IMR-90 (cell line): ENCODE data around the gene FLVCR2. TPM values are rescaled to one million over a fixed set of nuclear protein-coding genes. Genes with fewer than 3 reads are reported as not detected.

Experiments used
- ATAC-seq: fragments of 200-7000 bp; cut with Tn5 transposase; 2 replicates; pipeline ENCODE4 v1.9.1; 2020; ENCODE audit warnings: low read depth, mild to moderate bottlenecking, moderate library complexity
- BruUV-seq: library from RNA; stranded (reverse); fragments of 400-500 nt; replicated peaks from 2 replicates; lab custom pipeline; 2021; lab: Mats Ljungman, UMichigan
- CTCF ChIA-PET: fragments of 300-600 bp; formaldehyde crosslinking; extraction: SDS; loops from one replicate; lab custom pipeline; 2021; ENCODE audit warnings: antibody characterized with exemption; lab: Yijun Ruan, JAX
- POLR2A ChIA-PET: fragments of 300-600 bp; sonication (Branson Sonifier 250); formaldehyde crosslinking; loops from one replicate; lab custom pipeline; 2022; ENCODE audit warnings: antibody characterized with exemption; ENCODE audit not compliant: unreplicated experiment; lab: Charles Lee
- DNase-seq: peaks from one replicate; pipeline ENCODE4 v3.0.0; 2013
- H2AFZ ChIP-seq: replicated peaks from 2 replicates; pipeline ENCODE3; 2013; ENCODE audit warnings: low read length, mild to moderate bottlenecking; ENCODE audit not compliant: poor library complexity
- H2AK5ac ChIP-seq: 2 replicates; pipeline ENCODE4 v1.6.1; 2013; ENCODE audit warnings: low read depth, low read length, inconsistent platforms
- H2AK9ac ChIP-seq: replicated peaks from 2 replicates; pipeline ENCODE3; 2013; ENCODE audit warnings: mild to moderate bottlenecking, low read depth, low read length, moderate library complexity; ENCODE audit not compliant: poor library complexity
- H2BK120ac ChIP-seq: 2 replicates; pipeline ENCODE4 v1.6.1; 2013; ENCODE audit warnings: low read depth, low read length, inconsistent platforms
- H2BK15ac ChIP-seq: 3 replicates; pipeline ENCODE4 v1.6.1; 2013; ENCODE audit warnings: low read depth, low read length, inconsistent platforms
- H2BK20ac ChIP-seq: 2 replicates; pipeline ENCODE4 v1.6.1; 2013; ENCODE audit warnings: low read depth, mild to moderate bottlenecking, inconsistent platforms, low read length, moderate library complexity
- H2BK5ac ChIP-seq: 2 replicates; pipeline ENCODE4 v1.6.1; 2013; ENCODE audit warnings: mild to moderate bottlenecking, low read depth, low read length, inconsistent platforms; ENCODE audit not compliant: poor library complexity, severe bottlenecking
- H3K14ac ChIP-seq: replicated peaks from 2 replicates; pipeline ENCODE4 v1.6.1; 2013; ENCODE audit warnings: low read depth, low read length, inconsistent platforms
- H3K18ac ChIP-seq: 2 replicates; pipeline ENCODE4 v1.6.1; 2013; ENCODE audit warnings: low read depth, low read length, control low read depth
- H3K23ac ChIP-seq: 2 replicates; pipeline ENCODE4 v1.6.1; 2013; ENCODE audit warnings: low read depth, low read length, inconsistent platforms
- H3K27ac ChIP-seq: 2 replicates; pipeline ENCODE4 v1.5.1; 2013; ENCODE audit warnings: mild to moderate bottlenecking, control low read depth, low read length; ENCODE audit not compliant: insufficient read depth
- H3K27me3 ChIP-seq: 2 replicates; pipeline ENCODE4 v1.6.1; 2013; ENCODE audit warnings: low read length; ENCODE audit not compliant: control insufficient read depth, insufficient read depth
- H3K36me3 ChIP-seq: 2 replicates; pipeline ENCODE4 v1.6.1; 2013; ENCODE audit warnings: low read length, mixed read lengths; ENCODE audit not compliant: control insufficient read depth, insufficient read depth
- H3K4ac ChIP-seq: 2 replicates; pipeline ENCODE4 v1.6.1; 2013; ENCODE audit warnings: low read depth, low read length, inconsistent platforms
- H3K4me1 ChIP-seq: 2 replicates; pipeline ENCODE4 v1.6.1; 2013; ENCODE audit warnings: low read length, mixed read lengths; ENCODE audit not compliant: control insufficient read depth, insufficient read depth
- H3K4me2 ChIP-seq: 2 replicates; pipeline ENCODE4 v1.6.1; 2013; ENCODE audit warnings: low read depth, mild to moderate bottlenecking, control low read depth, low read length, moderate library complexity
- H3K4me3 ChIP-seq: 2 replicates; pipeline ENCODE4 v1.5.1; 2013; ENCODE audit warnings: low read depth, mild to moderate bottlenecking, control low read depth, low read length, moderate library complexity; ENCODE audit not compliant: insufficient read depth
- H3K56ac ChIP-seq: 2 replicates; pipeline ENCODE4 v1.6.1; 2013; ENCODE audit warnings: low read length, inconsistent platforms; ENCODE audit not compliant: insufficient read depth; ENCODE audit errors: extremely low read depth
- H3K79me1 ChIP-seq, 2 experiments: 2 replicates each; pipeline ENCODE4 v1.6.1; 2013; ENCODE audit warnings: low read length in 2 of 2, inconsistent platforms in 1 of 2, low read depth in 1 of 2
- H3K9ac ChIP-seq: 2 replicates; pipeline ENCODE4 v1.6.1; 2013; ENCODE audit warnings: low read depth, low read length, control low read depth
- H3K9me1 ChIP-seq: 2 replicates; pipeline ENCODE4 v1.6.1; 2013; ENCODE audit warnings: low read length, inconsistent platforms; ENCODE audit not compliant: insufficient read depth
- H3K9me3 ChIP-seq: 2 replicates; pipeline ENCODE4 v1.6.1; 2013; ENCODE audit warnings: low read length; ENCODE audit not compliant: control insufficient read depth, insufficient read depth
- H4K20me1 ChIP-seq: 2 replicates; pipeline ENCODE4 v1.6.1; 2013; ENCODE audit warnings: low read length, inconsistent platforms; ENCODE audit not compliant: insufficient read depth
- H4K5ac ChIP-seq: 2 replicates; pipeline ENCODE4 v1.6.1; 2013; ENCODE audit warnings: mild to moderate bottlenecking, low read depth, low read length, control low read depth
- H4K8ac ChIP-seq, 2 experiments: 2 replicates each; pipeline ENCODE4 v1.6.1; 2013; ENCODE audit warnings: low read depth in 2 of 2, low read length in 2 of 2, control low read depth in 1 of 2, inconsistent platforms in 1 of 2
- H4K91ac ChIP-seq: 2 replicates; pipeline ENCODE4 v1.6.1; 2013; ENCODE audit warnings: low read depth, low read length, inconsistent platforms; ENCODE audit not compliant: insufficient read depth
- BHLHE40 ChIP-seq: fragments of 150-350 bp; IDR thresholded peaks from 2 replicates; pipeline ENCODE4 v1.6.1; 2016; ENCODE audit warnings: mild to moderate bottlenecking, low read depth, low read length
- CTCF ChIP-seq: conservative IDR thresholded peaks from 2 replicates; pipeline ENCODE4 v1.5.1; 2012; ENCODE audit warnings: mild to moderate bottlenecking, low read depth, low read length, improper control_type of control experiment
- POLR2A ChIP-seq: IDR thresholded peaks from 2 replicates; pipeline ENCODE4 v1.6.1; 2012; ENCODE audit warnings: mild to moderate bottlenecking, low read depth, low read length
- RCOR1 ChIP-seq: IDR thresholded peaks from 2 replicates; pipeline ENCODE4 v1.6.1; 2012; ENCODE audit warnings: mild to moderate bottlenecking, low read length, improper control_type of control experiment; ENCODE audit not compliant: insufficient replicate concordance
- RFX5 ChIP-seq: IDR thresholded peaks from 2 replicates; pipeline ENCODE4 v1.8.0; 2012; ENCODE audit warnings: low read depth, mild to moderate bottlenecking, low read length, moderate library complexity
- SMC3 ChIP-seq: fragments of 150-350 bp; IDR thresholded peaks from 2 replicates; pipeline ENCODE4 v1.6.1; 2016; ENCODE audit warnings: low read depth, mild to moderate bottlenecking, antibody characterized with exemption, low read length, moderate library complexity
- WGBS, 2 experiments: methylation state at CpG; one replicate each; pipeline versions ENCODE4 v1.1.5 to v1.1.7; 2013; ENCODE audit warnings: missing lambda C conversion rate in 2 of 2; ENCODE audit not compliant: insufficient read length in 1 of 2; ENCODE audit errors: extremely low coverage in 2 of 2; 5-methylcytosine and 5-hydroxymethylcytosine counted together
- dilution Hi-C: fragments of 300-500 bp; cut with HindIII; formaldehyde crosslinking; loops from one replicate; pipeline ENCODE4 v1.14.3; 2018; ENCODE audit warnings: low sequenced_read_pairs; ENCODE audit not compliant: unreplicated experiment
- in situ Hi-C: fragments of 300-500 bp; cut with MboI; formaldehyde crosslinking; loops from 3 replicates; pipeline ENCODE4 v1.14.3; 2019; ENCODE audit warnings: low sequenced_read_pairs, inconsistent platforms, mixed read lengths
- intact Hi-C: fragments of 100-400 bp; cut with micrococcal nuclease; formaldehyde crosslinking; loops from 2 replicates; pipeline ENCODE4 v1.10.0; 2022
- polyA plus RNA-seq, 3 experiments: library from polyadenylated mRNA; depleted of rRNA; stranded (reverse); fragments of >200 nt; gene quantifications; 2 replicates each; pipeline ENCODE4 v1.2.3, GENCODE V29; 2012; ENCODE audit warnings: low replicate concordance in 1 of 3
- total RNA-seq: library from RNA; depleted of rRNA; stranded (reverse); fragments of >200 nt; gene quantifications from 2 replicates; pipeline ENCODE4 v1.2.3, GENCODE V29; 2012

The FLVCR2 gene
- total and polyA plus RNA-seq, 2 of the 4 experiments (the other 2 are of a cell fraction) = 0.94 to 1.4 TPM

GRCh38 chr14:75543253-75543652, 35.2 kb upstream of the FLVCR2 start:
- no peaks in the 10 kb centered on the region; the same call in 1 of the 2 replicates for H3K4me1 ChIP-seq
- no peak overlapping the region for H3K4me2 ChIP-seq
- no peak overlapping the region for H2BK20ac ChIP-seq
- no peak overlapping the region for H2AK5ac ChIP-seq
- no peak overlapping the region for H3K4me3 ChIP-seq
- H3K18ac ChIP-seq = no peak overlapping the region
- H3K36me3 ChIP-seq = no peaks in the 10 kb centered on the region
- H3K9ac ChIP-seq = no peak overlapping the region
- no peaks in the 10 kb centered on the region for H3K9me1 ChIP-seq
- no CpG with 5 or more reads among the region's 4 CpGs for WGBS, 2 experiments
- no peak overlapping the region for H3K14ac ChIP-seq
- no peak overlapping the region for H2BK120ac ChIP-seq
- DNase-seq (no peak), ATAC-seq (no peak)
- no peak overlapping the region for H4K5ac ChIP-seq
- no TSS peak for BruUV-seq
- no peaks in the 10 kb centered on the region for H3K79me1 ChIP-seq
- intact Hi-C loops (no loop called here), in situ Hi-C loops (no loop called here), dilution Hi-C loops (no loop called here)
- H2AFZ ChIP-seq = no peak overlapping the region
- H3K9me3 ChIP-seq = no peaks in the 10 kb centered on the region
- no peak overlapping the region for H3K27ac ChIP-seq
- H3K56ac ChIP-seq = no peak overlapping the region
- H3K4ac ChIP-seq = no peak overlapping the region
- no peak overlapping the region for H2BK15ac ChIP-seq
- peaks cover 9% of the 10 kb centered on the region for H3K27me3 ChIP-seq
- TF ChIP-seq CTCF (no peak), SMC3 (no peak), POLR2A (no peak), BHLHE40 (no peak), RCOR1 (no peak), RFX5 (no peak)
- H3K23ac ChIP-seq = no peak overlapping the region
- H4K8ac ChIP-seq = no peak overlapping the region
- no peaks in the 10 kb centered on the region for H4K20me1 ChIP-seq
- no peak overlapping the region for H4K91ac ChIP-seq
- no peak overlapping the region for H2AK9ac ChIP-seq
- ChIA-PET POLR2A (no interaction called here), CTCF (no interaction called here)
- no peak overlapping the region for H2BK5ac ChIP-seq
